GM12892 (cell line): Measurements from ENCODE around the gene DPF1. TPM values are rescaled to one million over a fixed set of nuclear protein-coding genes. Genes with fewer than 3 reads are reported as not detected.

Experiments
- DNase-seq: peaks from one replicate; pipeline ENCODE4 v3.0.0; 2011; ENCODE audit not compliant: insufficient read length
- FAIRE-seq: peaks from 2 replicates; lab custom pipeline; 2011; peaks lifted over from hg19 to GRCh38; lab: Jason Lieb, UNC
- POLR2A ChIP-seq: IDR thresholded peaks from 2 replicates; pipeline ENCODE4 v1.6.1; 2011; ENCODE audit warnings: low read depth, low read length, control low read depth
- POLR2AphosphoS5 ChIP-seq: IDR thresholded peaks from 2 replicates; pipeline ENCODE4 v1.6.1; 2011; ENCODE audit warnings: low read depth, low read length, control low read depth
- TAF1 ChIP-seq: IDR thresholded peaks from 2 replicates; pipeline ENCODE4 v1.6.1; 2011; ENCODE audit warnings: low read depth, mild to moderate bottlenecking, control low read depth, low read length, borderline replicate concordance
- polyA plus RNA-seq: library from polyadenylated mRNA; unstranded; fragments of >200 nt; gene quantifications from one replicate; pipeline ENCODE4 v1.2.1, GENCODE V29; 2012; ENCODE audit warnings: missing spikeins, inconsistent platforms; ENCODE audit not compliant: missing spikeins

Gene DPF1
- 1.7 TPM for polyA plus RNA-seq

- FAIRE-seq (peak; percentile 89), DNase-seq (peak; percentile 93)
- TF ChIP-seq POLR2AphosphoS5: peak; percentile 39; the same call in 1 of the 2 replicates
- no peak for TF ChIP-seq TAF1
These were observed at the start of gene DPF1 for GRCh38 chr19:38224014-38224862. TSS of gene DPF1 (minus strand) at chr19:38224222. CDS start at chr19:38224142, 80 bp downstream.

GRCh38 chr19:38273499-38273898 is 49.5 kb upstream of the DPF1 start:
- TF ChIP-seq POLR2AphosphoS5 (no peak), POLR2A (no peak), TAF1 (no peak)
- FAIRE-seq: no peak
- DNase-seq: no peak

GRCh38 chr19:38270587-38271167 is 46.7 kb upstream of the DPF1 start:
- no peak for FAIRE-seq
- TF ChIP-seq POLR2AphosphoS5 (no peak), POLR2A (no peak), TAF1 (no peak)
- DNase-seq: no peak

GRCh38 chr19:38268539-38268938 is 44.5 kb upstream of the DPF1 start:
- no peak for TF ChIP-seq POLR2AphosphoS5
- TF ChIP-seq TAF1: no peak
- no peak for TF ChIP-seq POLR2A
- no peak for DNase-seq

GRCh38 chr19:38267761-38268483 is 43.9 kb upstream of the DPF1 start:
- DNase-seq: no peak
- TF ChIP-seq POLR2A (no peak), POLR2AphosphoS5 (no peak)
- no peak for FAIRE-seq

More at GRCh38 chr19:38268539-38268938, 44.5 kb upstream of the DPF1 start:
- no peak for FAIRE-seq

- TF ChIP-seq POLR2A (no peak), TAF1 (no peak), POLR2AphosphoS5 (no peak)
These were observed 43.1 kb upstream of the DPF1 start for GRCh38 chr19:38266981-38267597.

GRCh38 chr19:38265921-38266429 is 42.0 kb upstream of the DPF1 start:
- FAIRE-seq (no peak), DNase-seq (no peak)
- no peak for TF ChIP-seq POLR2AphosphoS5

More at GRCh38 chr19:38266981-38267597, 43.1 kb upstream of the DPF1 start:
- no peak for FAIRE-seq
- no peak for DNase-seq

GRCh38 chr19:38265213-38265861 is 41.3 kb upstream of the DPF1 start:
- TF ChIP-seq POLR2A: no peak
- no peak for TF ChIP-seq POLR2AphosphoS5
- no peak for TF ChIP-seq TAF1
- no peak for DNase-seq
- no peak for FAIRE-seq

GRCh38 chr19:38264486-38265212 is 40.6 kb upstream of the DPF1 start, which contains the start of gene SPINT2:
TSS of gene SPINT2 (plus strand) at chr19:38264573. CDS start at chr19:38264893, 320 bp downstream.
- TF ChIP-seq POLR2AphosphoS5 (no peak), TAF1 (no peak), POLR2A (no peak)
- DNase-seq: no peak
- FAIRE-seq: peak; percentile 21

- TF ChIP-seq POLR2A (no peak), TAF1 (no peak), POLR2AphosphoS5 (no peak)
- peak; percentile 56 for DNase-seq
- peak; percentile 76 for FAIRE-seq
These were observed 39.9 kb upstream of the DPF1 start for GRCh38 chr19:38263689-38264485.
